Activated T-helper 1 cell treated with anti-CD3 and anti-CD28 coated beads, Interleukin-12 subunit alpha, Interleukin-12 subunit beta, Interleukin-2, Interleukin-4 antibody, amounts not matched to agents 30 ng/mL and 10 ng/mL and 1 ng/mL, durations not matched to agents 14 hours and 24 hours and 36 hours (primary cell): Measurements from ENCODE around the gene SLU7. TPM values are rescaled to one million over a fixed set of nuclear protein-coding genes. Genes with fewer than 3 reads are reported as not detected.

Experiments used
- DNase-seq: peaks from one replicate; pipeline ENCODE4 v3.0.0; 2021; ENCODE audit warnings: low spot score
- H3K27ac Mint-ChIP-seq: one replicate; pipeline ENCODE4 v1.8.0; 2021; ENCODE audit warnings: mild to moderate bottlenecking, mixed read lengths
- H3K27me3 Mint-ChIP-seq: one replicate; pipeline ENCODE4 v1.8.0; 2022; ENCODE audit warnings: mild to moderate bottlenecking, moderate library complexity, mixed read lengths; ENCODE audit not compliant: insufficient read depth
- H3K36me3 Mint-ChIP-seq: one replicate; pipeline ENCODE4 v1.8.0; 2021; ENCODE audit warnings: low read depth, mixed read lengths
- H3K4me1 Mint-ChIP-seq: one replicate; pipeline ENCODE4 v1.8.0; 2021; ENCODE audit warnings: low read depth, mixed read lengths
- H3K4me3 Mint-ChIP-seq: one replicate; pipeline ENCODE4 v1.8.0; 2021; ENCODE audit warnings: mild to moderate bottlenecking, moderate library complexity, mixed read lengths
- H3K9me3 Mint-ChIP-seq: one replicate; pipeline ENCODE4 v1.8.0; 2021; ENCODE audit warnings: mixed read lengths
- intact Hi-C: fragments of 100-400 bp; cut with micrococcal nuclease; formaldehyde crosslinking; loops from one replicate; pipeline ENCODE4 v1.15.1; 2024
- total RNA-seq: library from RNA; stranded (reverse); gene quantifications from 2 replicates; pipeline ENCODE4 v1.2.3, GENCODE V29; 2022

The SLU7 gene
- total RNA-seq, 1 donor from 2014 or later: 37.4 TPM

GRCh38 chr5:160432196-160432595 lies 13.3 kb upstream of the SLU7 start:
- no peak for DNase-seq
- H3K27me3 Mint-ChIP-seq: peaks cover 2% of the 10 kb centered on the region
- no peak overlapping the region for H3K4me3 Mint-ChIP-seq
- no peak overlapping the region for H3K27ac Mint-ChIP-seq
- peaks cover 17% of the 10 kb centered on the region for H3K4me1 Mint-ChIP-seq
- H3K36me3 Mint-ChIP-seq: peaks cover 13% of the 10 kb centered on the region
- intact Hi-C loops: loop anchor here (10.0 kb wide), 2 partner anchors 543 to 953 kb away; no protein-coding TSS in a partner anchor
- no peaks in the 10 kb centered on the region for H3K9me3 Mint-ChIP-seq

- no peaks in the 10 kb centered on the region for H3K27me3 Mint-ChIP-seq
- peaks cover 32% of the 10 kb centered on the region for H3K4me1 Mint-ChIP-seq
- no peak overlapping the region for H3K27ac Mint-ChIP-seq
- H3K9me3 Mint-ChIP-seq: no peaks in the 10 kb centered on the region
- intact Hi-C loops: no loop called here
- H3K4me3 Mint-ChIP-seq: no peak overlapping the region
- DNase-seq: no peak
- H3K36me3 Mint-ChIP-seq: peaks cover 28% of the 10 kb centered on the region
These were observed 8.7 kb upstream of the SLU7 start for GRCh38 chr5:160427607-160428006.

GRCh38 chr5:160423099-160423498 lies 4.2 kb upstream of the SLU7 start:
- intact Hi-C loops: loop anchor here (5.0 kb wide), 1 partner anchor 1216 kb away; the partner anchor contains the start of gene RNF145
- Mint-ChIP-seq H3K4me3 (peak overlapping the region; percentile 97), H3K27me3 (no peaks in the 10 kb centered on the region), H3K4me1 (peaks cover 66% of the 10 kb centered on the region), H3K9me3 (no peaks in the 10 kb centered on the region), H3K27ac (peak overlapping the region; percentile 36), H3K36me3 (peaks cover 22% of the 10 kb centered on the region)
- no peak for DNase-seq

GRCh38 chr5:160421625-160422258 lies 2.9 kb upstream of the SLU7 start, which contains the start of gene PTTG1:
PTTG1 (plus strand) TSS chr5:160421855; CDS start chr5:160422313, 458 bp downstream.
- H3K27me3 Mint-ChIP-seq: no peaks in the 10 kb centered on the region
- H3K4me3 Mint-ChIP-seq: peak within 1 kb of the TSS; percentile 97
- peak; percentile 90 for DNase-seq
- H3K36me3 Mint-ChIP-seq: peaks cover 22% of the 10 kb centered on the region
- H3K27ac Mint-ChIP-seq: peak within 1 kb of the TSS; percentile 98
- intact Hi-C loops: loop anchor here (1.0 to 5.0 kb wide), 4 partner anchors 18 to 1214 kb away; partner anchors contain the start of genes PWWP2A and RNF145
- H3K4me1 Mint-ChIP-seq: peaks cover 76% of the 10 kb centered on the region
- no peaks in the 10 kb centered on the region for H3K9me3 Mint-ChIP-seq

- Mint-ChIP-seq H3K36me3 (peaks cover 25% of the 10 kb centered on the region), H3K9me3 (no peaks in the 10 kb centered on the region), H3K4me3 (peak overlapping the region; percentile 94), H3K27ac (peak overlapping the region; percentile 95), H3K4me1 (peaks cover 85% of the 10 kb centered on the region), H3K27me3 (no peaks in the 10 kb centered on the region)
- intact Hi-C loops: loop anchor here (5.0 kb wide), 1 partner anchor 1213 kb away; the partner anchor contains the start of gene RNF145
- no peak for DNase-seq
These were observed 1.4 kb upstream of the SLU7 start for GRCh38 chr5:160420331-160420610.

GRCh38 chr5:160419458-160420330 lies 813 bp upstream of the SLU7 start:
- H3K27ac Mint-ChIP-seq: peak overlapping the region; percentile 95
- H3K4me1 Mint-ChIP-seq: peaks cover 85% of the 10 kb centered on the region
- no peak for DNase-seq

GRCh38 chr5:160399402-160400353 lies 19.2 kb downstream of the SLU7 start, which contains the start of gene FAM200C:
FAM200C (minus strand) TSS chr5:160400054; CDS start chr5:160395490, 4,564 bp downstream.
- H3K36me3 Mint-ChIP-seq: peaks cover 18% of the 10 kb centered on the region
- no peaks in the 10 kb centered on the region for H3K9me3 Mint-ChIP-seq
- H3K4me3 Mint-ChIP-seq: peak within 1 kb of the TSS; percentile 87
- peak within 1 kb of the TSS; percentile 84 for H3K27ac Mint-ChIP-seq
- peaks cover 18% of the 10 kb centered on the region for H3K4me1 Mint-ChIP-seq
- intact Hi-C loops: loop anchor here (1.0 to 2.0 kb wide), 2 partner anchors 20 to 281 kb away; partner anchors contain the start of genes PWWP2A and SLU7
- H3K27me3 Mint-ChIP-seq: no peaks in the 10 kb centered on the region
- DNase-seq: peak; percentile 74

More at GRCh38 chr5:160419458-160420330, 813 bp upstream of the SLU7 start:
- intact Hi-C loops: loop anchor here (1.0 to 10.0 kb wide), 6 partner anchors 19 to 1212 kb away; partner anchors contain the start of genes FAM200C, RNF145 and TTC1
- Mint-ChIP-seq H3K36me3 (peaks cover 23% of the 10 kb centered on the region), H3K9me3 (no peaks in the 10 kb centered on the region), H3K27me3 (no peaks in the 10 kb centered on the region), H3K4me3 (peak overlapping the region; percentile 94)

- peak overlapping the region; percentile 87 for H3K4me3 Mint-ChIP-seq
- intact Hi-C loops: no loop called here
- DNase-seq: no peak
- H3K4me1 Mint-ChIP-seq: peaks cover 18% of the 10 kb centered on the region
- no peaks in the 10 kb centered on the region for H3K27me3 Mint-ChIP-seq
- H3K27ac Mint-ChIP-seq: no peak overlapping the region
- no peaks in the 10 kb centered on the region for H3K9me3 Mint-ChIP-seq
- peaks cover 13% of the 10 kb centered on the region for H3K36me3 Mint-ChIP-seq
These were observed 20.1 kb downstream of the SLU7 start for GRCh38 chr5:160398806-160399205.

- Mint-ChIP-seq H3K9me3 (no peaks in the 10 kb centered on the region), H3K27me3 (no peaks in the 10 kb centered on the region), H3K4me1 (peaks cover 18% of the 10 kb centered on the region), H3K36me3 (peaks cover 6% of the 10 kb centered on the region), H3K27ac (no peak overlapping the region), H3K4me3 (no peak overlapping the region)
- DNase-seq: no peak
- intact Hi-C loops: no loop called here
These were observed 21.4 kb downstream of the SLU7 start for GRCh38 chr5:160397492-160397891.

GRCh38 chr5:160395111-160395510 lies 23.8 kb downstream of the SLU7 start:
- H3K4me1 Mint-ChIP-seq: peaks cover 16% of the 10 kb centered on the region
- H3K27ac Mint-ChIP-seq: no peak overlapping the region
- H3K36me3 Mint-ChIP-seq: peaks cover 2% of the 10 kb centered on the region
- intact Hi-C loops: no loop called here
- H3K9me3 Mint-ChIP-seq: no peaks in the 10 kb centered on the region
- no peak for DNase-seq
- no peaks in the 10 kb centered on the region for H3K27me3 Mint-ChIP-seq
- H3K4me3 Mint-ChIP-seq: no peak overlapping the region

- Mint-ChIP-seq H3K4me1 (no peaks in the 10 kb centered on the region), H3K27me3 (peaks cover 4% of the 10 kb centered on the region), H3K27ac (no peak overlapping the region), H3K9me3 (peaks cover 13% of the 10 kb centered on the region), H3K4me3 (no peak overlapping the region), H3K36me3 (no peaks in the 10 kb centered on the region)
- intact Hi-C loops: loop anchor here (1.0 kb wide), 1 partner anchor 369 kb away; no protein-coding TSS in a partner anchor
- DNase-seq: no peak
These were observed 27.8 kb downstream of the SLU7 start for GRCh38 chr5:160390787-160391696.
